ENCODE data around the gene BUB1B.

DNA sequence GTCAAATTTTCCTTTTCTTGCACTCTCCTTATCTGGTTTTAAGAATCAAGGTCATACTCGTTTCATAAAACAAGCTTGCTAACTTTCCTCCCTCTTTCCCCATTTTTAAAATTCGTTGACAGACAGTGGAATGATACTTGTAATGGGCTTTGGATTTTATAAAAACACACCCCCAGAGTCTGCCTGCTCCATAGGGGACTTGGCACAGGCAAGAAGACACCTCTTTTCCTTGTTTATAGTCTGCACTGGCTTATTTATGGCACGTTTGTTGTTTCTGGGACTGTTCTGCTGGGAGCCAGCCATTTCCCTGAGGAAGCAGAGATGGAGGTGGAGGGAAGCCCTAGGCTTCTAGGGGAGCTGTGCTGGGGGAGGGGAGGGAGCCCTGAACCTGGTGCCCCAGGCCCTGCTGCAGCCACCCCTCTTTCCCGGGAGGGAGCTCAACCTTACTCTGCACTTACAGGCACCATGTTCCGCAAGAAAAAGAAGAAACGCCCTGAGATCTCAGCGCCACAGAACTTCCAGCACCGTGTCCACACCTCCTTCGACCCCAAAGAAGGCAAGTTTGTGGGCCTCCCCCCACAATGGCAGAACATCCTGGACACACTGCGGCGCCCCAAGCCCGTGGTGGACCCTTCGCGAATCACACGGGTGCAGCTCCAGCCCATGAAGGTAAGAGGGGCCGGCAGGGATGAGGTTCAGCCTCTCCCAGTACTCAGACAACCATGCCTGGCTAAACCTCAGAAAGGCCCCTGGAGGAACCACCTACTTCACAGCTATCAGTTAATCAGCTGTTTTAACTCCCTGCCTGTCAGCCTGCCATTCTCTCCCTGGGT is 103.7 kb downstream of the BUB1B start:
- TF ChIP-seq, protein P1, sequence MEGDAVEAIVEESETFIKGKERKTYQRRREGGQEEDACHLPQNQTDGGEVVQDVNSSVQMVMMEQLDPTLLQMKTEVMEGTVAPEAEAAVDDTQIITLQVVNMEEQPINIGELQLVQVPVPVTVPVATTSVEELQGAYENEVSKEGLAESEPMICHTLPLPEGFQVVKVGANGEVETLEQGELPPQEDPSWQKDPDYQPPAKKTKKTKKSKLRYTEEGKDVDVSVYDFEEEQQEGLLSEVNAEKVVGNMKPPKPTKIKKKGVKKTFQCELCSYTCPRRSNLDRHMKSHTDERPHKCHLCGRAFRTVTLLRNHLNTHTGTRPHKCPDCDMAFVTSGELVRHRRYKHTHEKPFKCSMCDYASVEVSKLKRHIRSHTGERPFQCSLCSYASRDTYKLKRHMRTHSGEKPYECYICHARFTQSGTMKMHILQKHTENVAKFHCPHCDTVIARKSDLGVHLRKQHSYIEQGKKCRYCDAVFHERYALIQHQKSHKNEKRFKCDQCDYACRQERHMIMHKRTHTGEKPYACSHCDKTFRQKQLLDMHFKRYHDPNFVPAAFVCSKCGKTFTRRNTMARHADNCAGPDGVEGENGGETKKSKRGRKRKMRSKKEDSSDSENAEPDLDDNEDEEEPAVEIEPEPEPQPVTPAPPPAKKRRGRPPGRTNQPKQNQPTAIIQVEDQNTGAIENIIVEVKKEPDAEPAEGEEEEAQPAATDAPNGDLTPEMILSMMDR (IDR thresholded peaks at IDR 0.05): no peak
- no peak for TF ChIP-seq POLR2A (IDR thresholded peaks at IDR 0.05)
- no peak for TF ChIP-seq EP300 (IDR thresholded peaks at IDR 0.05)
- TF ChIP-seq POLR2AphosphoS5 (IDR thresholded peaks at IDR 0.05): no peak

All from sigmoid colon (tissue), 4 donors.